ENCODE measurements around the gene SELENOI. TPM values are rescaled to one million over a fixed set of nuclear protein-coding genes. Genes with fewer than 3 reads are reported as not detected.
A peak's percentile ranks its signal among the peaks of the same experiment; 100 is the strongest.
"Not testable (repeated sequence)": the region's sequence is repeated elsewhere in the genome, so short reads cannot be mapped to it uniquely, and the experiment has no call there.

SELENOI gene
- total and polyA plus RNA-seq, 2 donors (not counting 3 experiments of a cell fraction or from before 2014, with no cell fraction given): 10.8 to 25.3 TPM

- POLR2A ChIA-PET: no interaction called here
These were observed 6.9 kb downstream of the SELENOI start for GRCh38 chr2:26352892-26353291.

GRCh38 chr2:26354469-26354868, 8.5 kb downstream of the SELENOI start:
- H3K4me3 ChIP-seq (replicated peaks in 1 of 3; ENCODE audit: insufficient read depth in 1 of 3, low read depth in 1 of 3, low read length in 3 of 3); H3K4me1 ChIP-seq (ENCODE audit: control insufficient read depth, extremely low read depth, insufficient read depth, low read length); DNase-seq (ENCODE audit: low read depth, low spot score); FAIRE-seq; dilution Hi-C loops (cut with MboI; ENCODE audit: extremely low pct_ligation_motif_present, low sequenced_read_pairs); intact Hi-C loops (cut with micrococcal nuclease); H3K36me3 ChIP-seq (ENCODE audit: control insufficient read depth in 2 of 2, extremely low read depth in 1 of 2, insufficient read depth in 2 of 2, low read length in 2 of 2); CTCF ChIA-PET; H3K9me1 ChIP-seq (replicated peaks; ENCODE audit: control insufficient read depth, extremely low read depth, insufficient read depth, low read length); H3K9ac ChIP-seq (replicated peaks; ENCODE audit: extremely low read depth, insufficient read depth, low read length); H3K9me3 ChIP-seq (replicated peaks; ENCODE audit: control insufficient read depth, insufficient read depth, low read length); H3K27me3 ChIP-seq (ENCODE audit: control insufficient read depth in 2 of 2, insufficient read depth in 2 of 2, low read length in 2 of 2); POLR2A ChIA-PET; H3K27ac ChIP-seq (ENCODE audit: insufficient read depth, low read depth, low read length); H2AFZ ChIP-seq (ENCODE audit: low read depth, low read length); H4K20me1 ChIP-seq (replicated peaks; ENCODE audit: control insufficient read depth, extremely low read depth, insufficient read depth, low read length); H3K4me2 ChIP-seq (ENCODE audit: insufficient read depth, low read length); BruUV-seq (replicated peaks): not testable (repeated sequence)
- H3K79me2 ChIP-seq (ENCODE audit: control insufficient read depth, insufficient read depth, low read length): peaks cover 87% of the 10 kb centered on the region

More at GRCh38 chr2:26352892-26353291, 6.9 kb downstream of the SELENOI start:
- Histone ChIP-seq H3K9ac (replicated peaks; ENCODE audit: extremely low read depth, insufficient read depth, low read length) (no peak overlapping the region), H3K4me3 (replicated peaks in 1 of 3; ENCODE audit: insufficient read depth in 1 of 3, low read depth in 1 of 3, low read length in 3 of 3) (no peak overlapping the region), H3K9me3 (replicated peaks; ENCODE audit: control insufficient read depth, insufficient read depth, low read length) (no peaks in the 10 kb centered on the region), H3K27ac (ENCODE audit: insufficient read depth, low read depth, low read length) (no peak overlapping the region), H4K20me1 (replicated peaks; ENCODE audit: control insufficient read depth, extremely low read depth, insufficient read depth, low read length) (no peaks in the 10 kb centered on the region), H3K36me3 (ENCODE audit: control insufficient read depth in 2 of 2, extremely low read depth in 1 of 2, insufficient read depth in 2 of 2, low read length in 2 of 2) (no peaks in the 10 kb centered on the region), H3K4me1 (ENCODE audit: control insufficient read depth, extremely low read depth, insufficient read depth, low read length) (peaks cover 1% of the 10 kb centered on the region), H3K27me3 (ENCODE audit: control insufficient read depth in 2 of 2, insufficient read depth in 2 of 2, low read length in 2 of 2) (no peaks in the 10 kb centered on the region), H3K4me2 (ENCODE audit: insufficient read depth, low read length) (no peak overlapping the region), H3K9me1 (replicated peaks; ENCODE audit: control insufficient read depth, extremely low read depth, insufficient read depth, low read length) (no peaks in the 10 kb centered on the region), H3K79me2 (ENCODE audit: control insufficient read depth, insufficient read depth, low read length) (peaks cover 84% of the 10 kb centered on the region), H2AFZ (ENCODE audit: low read depth, low read length) (no peak overlapping the region)
- no peak for TF ChIP-seq MYC (IDR thresholded peaks at IDR 0.05; ENCODE audit: low read depth, low read length)
- no peak for TF ChIP-seq MAX (IDR thresholded peaks at IDR 0.05; ENCODE audit: insufficient read depth, insufficient read length)
- peak; percentile 18 for TF ChIP-seq FOS (IDR thresholded peaks at IDR 0.05; ENCODE audit: borderline replicate concordance, insufficient read depth, low read length)
- intact Hi-C loops (cut with micrococcal nuclease): no loop called here
- CTCF ChIA-PET: no interaction called here
- dilution Hi-C loops (cut with MboI; ENCODE audit: extremely low pct_ligation_motif_present, low sequenced_read_pairs): no loop called here
- no TSS peak for BruUV-seq (replicated peaks)
- peak; percentile 44 for FAIRE-seq
- no peak for DNase-seq (ENCODE audit: low read depth, low spot score)
